Loucy (cell line): ENCODE results near the gene ANO7.

Experiments used
- H2AFZ ChIP-seq: fragments of 200-600 bp; sonication (generic); 2 replicates; pipeline ENCODE4 v1.6.0; 2016; ENCODE audit warnings: antibody characterized with exemption, mild to moderate bottlenecking, low read length, moderate library complexity
- H3F3A ChIP-seq: fragments of 200-600 bp; 2 replicates; pipeline ENCODE4 v1.6.0; 2016; ENCODE audit warnings: antibody characterized with exemption, low read depth, mild to moderate bottlenecking
- H3K27me3 ChIP-seq: fragments of 200-600 bp; sonication (generic); 2 replicates; pipeline ENCODE4 v1.6.1; 2014; ENCODE audit warnings: low read length, mild to moderate bottlenecking; ENCODE audit not compliant: insufficient read depth, poor library complexity, severe bottlenecking
- H3K36me3 ChIP-seq: fragments of 200-600 bp; sonication (generic); 2 replicates; pipeline ENCODE4 v1.6.1; 2016; ENCODE audit warnings: low read length; ENCODE audit not compliant: insufficient read depth
- H3K4me1 ChIP-seq: fragments of 200-600 bp; sonication (generic); 2 replicates; pipeline ENCODE4 v1.5.1; 2014; ENCODE audit warnings: low read length, mild to moderate bottlenecking; ENCODE audit not compliant: insufficient read depth, poor library complexity, severe bottlenecking
- H3K4me2 ChIP-seq: fragments of 200-600 bp; sonication (generic); 2 replicates; pipeline ENCODE4 v1.6.0; 2014; ENCODE audit warnings: antibody characterized with exemption, low read length, low read depth, mild to moderate bottlenecking; ENCODE audit not compliant: poor library complexity, severe bottlenecking
- H3K4me3 ChIP-seq: fragments of 200-600 bp; sonication (generic); 2 replicates; pipeline ENCODE4 v1.5.1; 2014; ENCODE audit warnings: low read length, mild to moderate bottlenecking, mixed read lengths; ENCODE audit not compliant: poor library complexity, severe bottlenecking
- H3K79me2 ChIP-seq: fragments of 200-600 bp; sonication (generic); 2 replicates; pipeline ENCODE4 v1.6.1; 2014; ENCODE audit warnings: low read length; ENCODE audit not compliant: insufficient read depth
- H3K9ac ChIP-seq: fragments of 200-600 bp; sonication (generic); 2 replicates; pipeline ENCODE4 v1.6.0; 2014; ENCODE audit warnings: mild to moderate bottlenecking, low read depth, low read length, moderate library complexity; ENCODE audit not compliant: poor library complexity, severe bottlenecking
- H3K9me2 ChIP-seq: fragments of 200-600 bp; sonication (generic); replicated peaks from 2 replicates; pipeline ENCODE4 v1.6.1; 2016; ENCODE audit warnings: low read depth, low read length, mixed read lengths
- H3K9me3 ChIP-seq: fragments of 200-600 bp; sonication (generic); 2 replicates; pipeline ENCODE4 v1.6.1; 2014; ENCODE audit warnings: mild to moderate bottlenecking, antibody characterized with exemption, low read length, low read depth; ENCODE audit not compliant: insufficient read depth
- H4K20me1 ChIP-seq: fragments of 200-600 bp; sonication (generic); 2 replicates; pipeline ENCODE4 v1.6.0; 2014; ENCODE audit warnings: antibody characterized with exemption, low read length, mild to moderate bottlenecking; ENCODE audit not compliant: insufficient read depth, poor library complexity, severe bottlenecking
- CTCF ChIP-seq: fragments of 200-600 bp; sonication (generic); conservative IDR thresholded peaks from 2 replicates; pipeline ENCODE4 v1.5.1; 2014; ENCODE audit warnings: mild to moderate bottlenecking, antibody characterized with exemption, low read length
- EZH2phosphoT487 ChIP-seq: fragments of 200-600 bp; IDR thresholded peaks from 2 replicates; pipeline ENCODE4 v1.6.1; 2018; ENCODE audit warnings: antibody characterized with exemption, mild to moderate bottlenecking, moderate library complexity, borderline replicate concordance

ANO7 gene

GRCh38 chr2:241224018-241224850 lies 35.8 kb downstream of the ANO7 start:
- H3K36me3 ChIP-seq = peaks cover 18% of the 10 kb centered on the region; the same call in 1 of the 2 replicates
- H4K20me1 ChIP-seq = no peaks in the 10 kb centered on the region
- no peaks in the 10 kb centered on the region for H3K9me2 ChIP-seq
- H3K4me2 ChIP-seq = no peak overlapping the region
- no peaks in the 10 kb centered on the region for H3F3A ChIP-seq
- no peaks in the 10 kb centered on the region for H3K4me1 ChIP-seq
- H3K27me3 ChIP-seq = no peaks in the 10 kb centered on the region
- H3K9ac ChIP-seq = no peak overlapping the region
- H3K9me3 ChIP-seq = no peaks in the 10 kb centered on the region
- H3K4me3 ChIP-seq = no peak overlapping the region
- H3K79me2 ChIP-seq = no peaks in the 10 kb centered on the region
- TF ChIP-seq CTCF (no peak), EZH2phosphoT487 (no peak)
- no peak overlapping the region for H2AFZ ChIP-seq

- Histone ChIP-seq H3F3A (no peaks in the 10 kb centered on the region), H3K9ac (no peak overlapping the region)
- TF ChIP-seq EZH2phosphoT487 (no peak), CTCF (no peak)
Measured at GRCh38 chr2:241224851-241225438, 36.5 kb downstream of the ANO7 start.

GRCh38 chr2:241225545-241225944 lies 37.1 kb downstream of the ANO7 start:
- no peak overlapping the region for H3K4me3 ChIP-seq
- H3K27me3 ChIP-seq = no peaks in the 10 kb centered on the region
- TF ChIP-seq EZH2phosphoT487 = no peak
- TF ChIP-seq CTCF = no peak
- peaks cover 29% of the 10 kb centered on the region; the same call in 1 of the 2 replicates for H3K36me3 ChIP-seq
- no peaks in the 10 kb centered on the region for H3K79me2 ChIP-seq
- no peaks in the 10 kb centered on the region for H3F3A ChIP-seq
- no peaks in the 10 kb centered on the region for H4K20me1 ChIP-seq
- no peaks in the 10 kb centered on the region for H3K9me2 ChIP-seq
- no peak overlapping the region for H3K9ac ChIP-seq
- H3K9me3 ChIP-seq = no peaks in the 10 kb centered on the region
- no peak overlapping the region for H3K4me2 ChIP-seq
- H2AFZ ChIP-seq = no peak overlapping the region
- no peaks in the 10 kb centered on the region for H3K4me1 ChIP-seq

More at GRCh38 chr2:241224851-241225438, 36.5 kb downstream of the ANO7 start:
- H4K20me1 ChIP-seq = no peaks in the 10 kb centered on the region
- no peaks in the 10 kb centered on the region for H3K9me3 ChIP-seq
- no peaks in the 10 kb centered on the region for H3K4me1 ChIP-seq
- no peaks in the 10 kb centered on the region for H3K27me3 ChIP-seq
- no peak overlapping the region for H3K4me3 ChIP-seq
- H3K9me2 ChIP-seq = no peaks in the 10 kb centered on the region
- H3K4me2 ChIP-seq = no peak overlapping the region
- H2AFZ ChIP-seq = no peak overlapping the region
- H3K36me3 ChIP-seq = peaks cover 23% of the 10 kb centered on the region; the same call in 1 of the 2 replicates
- no peaks in the 10 kb centered on the region for H3K79me2 ChIP-seq
